Activated CD8-positive, alpha-beta memory T cell treated with anti-CD3 and anti-CD28 coated beads, Interleukin-2, amount 50 U/mL, for 4 hours (primary cell): Measurements from ENCODE around the gene ZCCHC18.
"Not testable (repeated sequence)": the region's sequence is repeated elsewhere in the genome, so short reads cannot be mapped to it uniquely, and the experiment has no call there.

ENCODE experiments used
- DNase-seq: peaks from one replicate; pipeline ENCODE4 v3.0.0-alpha.2; 2020

Gene ZCCHC18

GRCh38 chrX:104112326-104112951, at the start of gene ZCCHC18:
TSS of gene ZCCHC18 (plus strand) at chrX:104112523. CDS start at chrX:104114112, 1,589 bp downstream.
- peak; percentile 28 for DNase-seq

GRCh38 chrX:104062636-104063035, 49.7 kb upstream of the ZCCHC18 start:
- not testable (repeated sequence) for DNase-seq

GRCh38 chrX:104075778-104076445, 36.4 kb upstream of the ZCCHC18 start, which contains the start of gene TMSB15C:
TSS of gene TMSB15C (minus strand) at chrX:104076236.
- not testable (repeated sequence) for DNase-seq

GRCh38 chrX:104077854-104078253, 34.5 kb upstream of the ZCCHC18 start:
- DNase-seq, result not testable (repeated sequence)

- DNase-seq, result no peak
Measured at GRCh38 chrX:104084063-104084462, 28.3 kb upstream of the ZCCHC18 start.

- no peak for DNase-seq
Measured at GRCh38 chrX:104084534-104085277, 27.6 kb upstream of the ZCCHC18 start.

- no peak for DNase-seq
Measured at GRCh38 chrX:104085477-104085876, 26.8 kb upstream of the ZCCHC18 start.

GRCh38 chrX:104085919-104086318, 26.4 kb upstream of the ZCCHC18 start:
- no peak for DNase-seq

GRCh38 chrX:104098151-104098808, 14.0 kb upstream of the ZCCHC18 start:
- DNase-seq, result peak; percentile 49

- no peak for DNase-seq
Measured at GRCh38 chrX:104098919-104099318, 13.4 kb upstream of the ZCCHC18 start.

GRCh38 chrX:104104676-104105075, 7.6 kb upstream of the ZCCHC18 start:
- DNase-seq, result no peak

- DNase-seq, result no peak
Measured at GRCh38 chrX:104105330-104106262, 6.7 kb upstream of the ZCCHC18 start.

GRCh38 chrX:104108955-104109354, 3.4 kb upstream of the ZCCHC18 start:
- no peak for DNase-seq

- not testable (repeated sequence) for DNase-seq
Measured at GRCh38 chrX:104110491-104111240, 1.7 kb upstream of the ZCCHC18 start.

GRCh38 chrX:104113222-104113965, 1.1 kb downstream of the ZCCHC18 start:
- peak; percentile 41 for DNase-seq

- DNase-seq, result no peak
Measured at GRCh38 chrX:104117759-104118158, 5.4 kb downstream of the ZCCHC18 start.

- DNase-seq, result no peak
Measured at GRCh38 chrX:104118765-104119164, 6.4 kb downstream of the ZCCHC18 start.

- no peak for DNase-seq
Measured at GRCh38 chrX:104122829-104123228, 10.5 kb downstream of the ZCCHC18 start.

GRCh38 chrX:104126856-104127255, 14.5 kb downstream of the ZCCHC18 start:
- no peak for DNase-seq

- no peak for DNase-seq
Measured at GRCh38 chrX:104130808-104131207, 18.5 kb downstream of the ZCCHC18 start.
